Measurements from ENCODE around the gene GADD45B. TPM values are rescaled to one million over a fixed set of nuclear protein-coding genes. Genes with fewer than 3 reads are reported as not detected.

The GADD45B gene
- total RNA-seq, 1 donor from 2014 or later: 177 TPM

DNA sequence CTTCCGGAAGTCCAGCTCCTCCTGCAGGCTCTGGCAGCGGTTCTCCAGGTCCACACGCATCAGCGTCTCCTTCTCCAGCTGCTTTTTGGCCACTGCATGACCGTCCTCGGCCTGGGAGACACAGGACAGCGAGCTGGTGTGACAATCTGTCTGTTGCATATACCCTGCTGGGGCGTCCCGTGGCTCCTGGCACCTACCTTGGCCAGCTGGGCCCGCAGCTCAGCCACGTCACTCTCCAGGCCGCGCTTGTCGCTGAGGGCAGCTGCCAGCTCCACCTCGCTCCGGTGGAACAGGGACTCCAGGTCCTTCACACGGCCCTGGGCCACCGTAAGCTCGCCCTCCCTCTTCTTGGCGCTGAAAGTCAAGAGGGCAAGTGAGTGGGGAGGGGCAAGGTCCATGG is 37.7 kb upstream of the GADD45B start:
- DNase-seq (ENCODE audit: low spot score): no peak
- TF ChIP-seq, protein P1, sequence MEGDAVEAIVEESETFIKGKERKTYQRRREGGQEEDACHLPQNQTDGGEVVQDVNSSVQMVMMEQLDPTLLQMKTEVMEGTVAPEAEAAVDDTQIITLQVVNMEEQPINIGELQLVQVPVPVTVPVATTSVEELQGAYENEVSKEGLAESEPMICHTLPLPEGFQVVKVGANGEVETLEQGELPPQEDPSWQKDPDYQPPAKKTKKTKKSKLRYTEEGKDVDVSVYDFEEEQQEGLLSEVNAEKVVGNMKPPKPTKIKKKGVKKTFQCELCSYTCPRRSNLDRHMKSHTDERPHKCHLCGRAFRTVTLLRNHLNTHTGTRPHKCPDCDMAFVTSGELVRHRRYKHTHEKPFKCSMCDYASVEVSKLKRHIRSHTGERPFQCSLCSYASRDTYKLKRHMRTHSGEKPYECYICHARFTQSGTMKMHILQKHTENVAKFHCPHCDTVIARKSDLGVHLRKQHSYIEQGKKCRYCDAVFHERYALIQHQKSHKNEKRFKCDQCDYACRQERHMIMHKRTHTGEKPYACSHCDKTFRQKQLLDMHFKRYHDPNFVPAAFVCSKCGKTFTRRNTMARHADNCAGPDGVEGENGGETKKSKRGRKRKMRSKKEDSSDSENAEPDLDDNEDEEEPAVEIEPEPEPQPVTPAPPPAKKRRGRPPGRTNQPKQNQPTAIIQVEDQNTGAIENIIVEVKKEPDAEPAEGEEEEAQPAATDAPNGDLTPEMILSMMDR (IDR thresholded peaks at IDR 0.05): no peak
- Mint-ChIP-seq H3K4me1 (ENCODE audit: low read depth) (no peaks in the 10 kb centered on the region), H3K9me3 (ENCODE audit: low read depth) (no peaks in the 10 kb centered on the region), H3K36me3 (ENCODE audit: low read depth) (peaks cover 6% of the 10 kb centered on the region), H3K27ac (ENCODE audit: unreplicated experiment) (peak overlapping the region; percentile 57), H3K27me3 (ENCODE audit: low read depth) (no peaks in the 10 kb centered on the region), H3K4me3 (ENCODE audit: unreplicated experiment) (no peak overlapping the region)

DNA sequence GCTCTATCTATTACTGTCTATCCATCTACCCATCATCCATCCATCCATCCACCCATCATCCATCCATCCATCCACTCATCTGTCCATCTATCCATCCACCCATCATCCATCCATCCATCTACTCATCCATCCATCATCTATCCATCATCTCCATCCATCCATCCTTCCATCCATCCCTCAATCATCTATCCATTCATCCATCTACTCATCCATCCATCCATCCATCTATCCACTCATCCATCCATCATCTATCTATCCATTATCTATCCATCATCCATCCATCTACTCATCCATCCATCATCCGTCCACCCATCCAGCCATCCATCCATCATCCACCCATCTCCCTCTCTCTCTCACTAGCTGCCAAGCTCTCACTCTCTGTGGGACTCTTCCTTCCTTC is 35.4 kb upstream of the GADD45B start:
- no peak overlapping the region for H3K4me3 Mint-ChIP-seq (ENCODE audit: unreplicated experiment)
- TF ChIP-seq, protein P1 (IDR thresholded peaks at IDR 0.05): no peak
- H3K36me3 Mint-ChIP-seq (ENCODE audit: low read depth): peaks cover 4% of the 10 kb centered on the region
- no peaks in the 10 kb centered on the region for H3K9me3 Mint-ChIP-seq (ENCODE audit: low read depth)
- H3K27me3 Mint-ChIP-seq (ENCODE audit: low read depth): no peaks in the 10 kb centered on the region
- no peak for DNase-seq (ENCODE audit: low spot score)
- no peak overlapping the region for H3K27ac Mint-ChIP-seq (ENCODE audit: unreplicated experiment)
- no peaks in the 10 kb centered on the region for H3K4me1 Mint-ChIP-seq (ENCODE audit: low read depth)

DNA sequence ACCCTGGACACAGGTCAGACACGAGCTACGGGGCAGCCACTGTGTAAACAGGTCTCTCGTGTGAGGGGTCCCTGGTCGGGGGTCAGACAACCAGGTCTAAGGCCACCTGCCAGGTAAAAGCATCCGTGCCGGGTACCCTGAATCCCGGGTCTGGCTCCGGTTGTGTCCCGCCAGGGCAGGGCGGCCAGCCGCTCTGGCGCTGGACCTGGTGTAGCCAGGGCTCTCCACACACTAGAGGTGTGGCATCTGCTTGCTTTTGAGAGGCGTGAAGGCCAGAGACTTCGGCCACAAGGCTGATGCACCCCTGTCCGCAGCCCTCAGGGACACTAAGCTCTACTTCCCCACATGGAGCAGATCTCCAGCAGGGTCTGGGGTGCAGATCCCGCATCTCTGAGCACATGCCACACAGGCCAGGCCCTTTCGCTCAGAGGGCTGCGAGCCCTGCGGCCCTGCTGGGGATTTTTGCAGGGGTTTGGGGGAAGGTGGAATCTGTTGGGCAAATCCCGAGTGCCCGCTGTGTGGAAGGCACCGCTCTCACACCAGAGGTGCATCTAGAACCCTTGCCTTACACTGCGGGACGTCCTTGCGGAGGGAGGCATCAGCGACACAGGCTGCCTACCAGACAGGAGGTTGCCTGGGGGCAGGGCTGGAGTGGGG is 34.7 kb upstream of the GADD45B start:
- H3K27ac Mint-ChIP-seq (ENCODE audit: unreplicated experiment): no peak overlapping the region
- no peaks in the 10 kb centered on the region for H3K9me3 Mint-ChIP-seq (ENCODE audit: low read depth)
- H3K27me3 Mint-ChIP-seq (ENCODE audit: low read depth): no peaks in the 10 kb centered on the region
- TF ChIP-seq, protein P1 (IDR thresholded peaks at IDR 0.05): no peak
- H3K36me3 Mint-ChIP-seq (ENCODE audit: low read depth): peaks cover 4% of the 10 kb centered on the region
- no peak overlapping the region for H3K4me3 Mint-ChIP-seq (ENCODE audit: unreplicated experiment)
- H3K4me1 Mint-ChIP-seq (ENCODE audit: low read depth): no peaks in the 10 kb centered on the region
- no peak for DNase-seq (ENCODE audit: low spot score)

DNA sequence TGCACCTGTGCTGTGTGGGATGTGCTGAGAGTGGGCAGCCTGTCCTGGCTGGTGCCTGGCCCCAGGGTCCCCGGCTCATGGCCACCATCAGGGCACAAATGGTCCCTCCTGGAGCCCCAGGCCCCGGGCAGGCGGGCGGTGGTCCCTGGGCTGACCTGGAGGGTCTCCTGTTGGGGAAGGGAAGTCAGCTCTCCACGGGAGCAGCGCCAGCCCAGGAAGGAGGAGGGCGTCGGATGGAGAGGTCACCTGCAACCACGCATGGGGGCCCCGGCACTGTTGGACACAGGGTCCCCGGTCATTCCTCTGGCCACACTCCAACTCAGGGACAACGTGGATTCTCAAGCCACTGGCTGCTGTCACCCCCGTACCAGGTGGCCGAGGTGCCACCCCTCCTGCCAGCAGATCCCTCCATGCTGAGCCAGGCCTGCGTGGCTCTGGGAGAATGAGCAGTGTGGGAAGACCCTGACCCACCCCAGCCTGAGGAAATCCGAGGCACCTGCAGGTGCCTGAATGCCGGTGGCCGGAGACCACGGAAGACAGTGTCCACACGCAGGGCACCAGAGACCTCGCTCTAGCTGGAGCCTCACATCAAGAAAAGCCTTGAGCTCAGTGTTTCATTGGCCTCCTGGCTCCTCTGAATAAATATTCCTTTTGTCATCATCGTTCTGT is 32.7 kb upstream of the GADD45B start:
- Mint-ChIP-seq H3K27ac (ENCODE audit: unreplicated experiment) (no peak overlapping the region), H3K9me3 (ENCODE audit: low read depth) (no peaks in the 10 kb centered on the region), H3K36me3 (ENCODE audit: low read depth) (peaks cover 4% of the 10 kb centered on the region), H3K4me3 (ENCODE audit: unreplicated experiment) (no peak overlapping the region), H3K27me3 (ENCODE audit: low read depth) (no peaks in the 10 kb centered on the region), H3K4me1 (ENCODE audit: low read depth) (peaks cover 3% of the 10 kb centered on the region)
- TF ChIP-seq, protein P1 (IDR thresholded peaks at IDR 0.05): no peak
- DNase-seq (ENCODE audit: low spot score): no peak

DNA sequence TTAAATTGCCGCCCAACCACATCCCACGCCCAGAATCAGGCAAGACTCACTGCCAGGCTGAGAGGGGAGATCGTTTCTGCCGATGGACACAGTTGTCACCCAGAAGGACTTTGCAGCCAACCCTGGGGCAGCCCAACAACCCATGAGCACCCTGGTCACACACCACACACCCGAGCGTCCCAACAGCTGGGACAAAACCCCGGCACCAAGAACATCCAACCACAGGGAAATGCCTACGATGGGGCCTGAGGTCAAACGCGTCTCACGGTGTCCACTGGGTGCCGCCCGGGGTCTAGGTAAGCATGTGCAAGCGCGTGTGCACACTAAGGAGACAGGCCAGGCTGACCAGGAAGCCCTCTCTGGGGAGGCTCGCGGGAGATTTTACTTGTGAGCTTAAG is 32.1 kb upstream of the GADD45B start:
- Mint-ChIP-seq H3K27me3 (ENCODE audit: low read depth) (no peaks in the 10 kb centered on the region), H3K36me3 (ENCODE audit: low read depth) (peaks cover 4% of the 10 kb centered on the region), H3K9me3 (ENCODE audit: low read depth) (no peaks in the 10 kb centered on the region), H3K4me1 (ENCODE audit: low read depth) (peaks cover 3% of the 10 kb centered on the region), H3K4me3 (ENCODE audit: unreplicated experiment) (no peak overlapping the region), H3K27ac (ENCODE audit: unreplicated experiment) (no peak overlapping the region)
- DNase-seq (ENCODE audit: low spot score): no peak
- TF ChIP-seq, protein P1 (IDR thresholded peaks at IDR 0.05): no peak
